Measurements from ENCODE around the gene CLASP1.
"Not testable (repeated sequence)": the region's sequence is repeated elsewhere in the genome, so short reads cannot be mapped to it uniquely, and the experiment has no call there.

The CLASP1 gene

GRCh38 chr2:121298476-121298875 is 350.8 kb downstream of the CLASP1 start:
- DNase-seq, result no peak

DNA sequence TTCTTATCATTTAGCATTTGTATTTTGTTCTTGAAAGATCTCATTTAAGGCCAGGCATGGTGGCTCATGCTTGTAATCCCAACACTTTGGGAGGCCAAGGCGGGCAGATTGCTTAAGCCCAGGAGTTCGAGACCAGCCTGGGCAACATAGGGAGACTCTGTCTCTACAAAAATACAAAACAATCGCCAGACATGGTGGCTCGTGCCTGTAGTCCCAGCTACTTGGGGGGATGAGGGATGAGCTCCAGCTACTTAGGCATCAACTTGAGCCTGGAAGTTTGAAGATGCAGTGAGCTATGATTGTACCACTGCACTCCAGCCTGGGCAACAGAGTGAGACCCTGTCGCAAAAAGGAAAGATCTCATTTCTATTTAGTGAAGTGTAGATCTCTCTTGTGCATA is 351.4 kb downstream of the CLASP1 start:
- not testable (repeated sequence) for DNase-seq

DNA sequence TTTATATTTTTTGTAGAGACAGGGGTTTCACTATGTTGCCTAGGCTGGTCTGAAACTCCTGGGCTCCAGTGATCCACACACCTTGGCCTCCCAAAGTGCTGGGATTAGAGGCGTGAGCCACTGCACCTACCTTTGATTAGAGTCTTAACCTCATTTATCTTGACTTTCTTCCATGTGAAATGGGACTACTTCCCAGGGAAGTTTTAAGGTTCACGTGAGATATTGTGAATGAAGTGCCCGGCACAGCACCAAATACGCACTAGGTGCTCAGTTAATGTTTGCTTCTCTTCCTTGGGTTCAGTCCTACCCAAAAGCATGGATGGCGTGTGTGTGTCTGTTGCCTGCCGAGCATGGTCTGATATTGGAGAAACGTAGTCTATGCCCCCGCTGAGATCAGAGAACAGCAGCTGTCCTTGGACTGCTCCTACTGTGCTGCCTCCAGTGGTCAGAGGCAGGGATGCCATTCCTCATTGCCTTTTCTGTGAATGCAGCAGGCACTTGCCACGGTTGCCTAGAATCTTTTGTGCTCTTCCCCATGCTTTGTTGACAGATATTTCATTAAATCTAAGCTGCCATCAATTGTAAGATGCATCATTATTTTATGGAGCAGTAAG is 351.9 kb downstream of the CLASP1 start:
- DNase-seq, result peak; percentile 21

- DNase-seq, result no peak
Measured at GRCh38 chr2:121295911-121296650, 353.2 kb downstream of the CLASP1 start.

DNA sequence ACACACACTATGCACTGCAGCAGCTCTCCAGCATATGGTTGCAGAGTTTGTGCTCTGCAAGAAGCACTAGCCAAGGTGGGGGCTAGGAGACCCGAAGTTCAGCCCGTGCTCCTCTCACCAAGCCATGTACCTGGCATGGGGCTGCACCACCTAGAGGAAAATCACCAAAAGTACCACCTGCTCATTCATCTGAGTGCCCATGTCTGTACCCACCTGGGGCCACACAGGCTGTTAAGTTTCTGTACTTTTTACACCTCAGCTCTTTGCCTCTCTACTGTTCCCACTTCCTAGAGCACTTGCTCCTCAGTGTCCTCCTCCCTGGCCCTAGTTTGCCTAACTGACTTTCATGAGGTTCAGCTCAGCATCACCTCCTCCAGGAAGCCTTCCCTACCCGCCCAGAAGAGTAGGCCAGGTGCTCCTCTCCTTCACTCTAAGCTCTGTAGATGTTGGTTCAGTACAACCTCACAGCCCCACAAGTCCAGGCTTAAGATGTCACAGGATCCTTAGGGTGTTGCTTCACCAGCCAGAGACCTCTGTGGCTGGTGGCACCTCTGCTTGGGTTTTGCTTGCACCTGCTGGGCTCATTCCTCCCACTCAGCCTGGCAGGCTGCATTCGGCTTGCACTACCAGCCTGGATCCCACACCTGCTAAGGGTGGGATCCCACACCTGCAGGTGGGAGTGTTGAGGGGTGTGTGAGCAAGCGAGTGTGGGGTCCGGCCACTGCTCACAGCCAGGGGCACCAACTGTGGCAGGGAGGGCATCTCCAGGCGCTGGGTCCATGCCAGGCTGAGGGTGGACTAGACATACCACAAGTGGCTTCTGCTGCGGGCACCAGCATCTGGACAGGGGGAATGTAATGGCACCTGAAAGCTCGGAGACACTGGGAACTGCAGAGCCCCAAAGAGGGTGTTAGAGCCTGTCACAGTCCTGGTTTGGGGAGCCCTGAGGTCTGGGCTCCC is 354.1 kb downstream of the CLASP1 start:
- DNase-seq, result no peak

GRCh38 chr2:121293450-121294325 is 355.6 kb downstream of the CLASP1 start:
- DNase-seq, result no peak

- DNase-seq, result no peak
Measured at GRCh38 chr2:121291251-121291580, 358.0 kb downstream of the CLASP1 start.

DNA sequence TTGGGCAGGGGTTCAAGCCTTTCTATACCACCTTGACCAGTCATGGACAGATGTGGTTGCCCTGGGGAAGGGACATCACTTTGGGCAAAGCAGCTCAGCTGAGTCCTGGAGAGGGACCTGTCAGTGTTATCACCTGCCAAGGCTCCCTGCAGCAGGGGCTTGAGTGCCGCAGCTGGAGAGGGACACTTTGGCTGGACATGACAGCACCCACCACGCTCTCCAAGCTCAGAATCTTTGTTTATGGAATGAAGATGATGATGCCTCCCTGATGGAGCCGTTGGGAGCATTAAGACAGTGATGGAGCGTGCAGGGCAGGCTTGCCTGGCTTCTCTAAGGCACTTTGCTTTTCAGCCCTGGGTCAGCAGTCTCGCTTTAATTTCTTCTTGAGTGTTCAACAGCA is 360.0 kb downstream of the CLASP1 start:
- DNase-seq, result no peak

DNA sequence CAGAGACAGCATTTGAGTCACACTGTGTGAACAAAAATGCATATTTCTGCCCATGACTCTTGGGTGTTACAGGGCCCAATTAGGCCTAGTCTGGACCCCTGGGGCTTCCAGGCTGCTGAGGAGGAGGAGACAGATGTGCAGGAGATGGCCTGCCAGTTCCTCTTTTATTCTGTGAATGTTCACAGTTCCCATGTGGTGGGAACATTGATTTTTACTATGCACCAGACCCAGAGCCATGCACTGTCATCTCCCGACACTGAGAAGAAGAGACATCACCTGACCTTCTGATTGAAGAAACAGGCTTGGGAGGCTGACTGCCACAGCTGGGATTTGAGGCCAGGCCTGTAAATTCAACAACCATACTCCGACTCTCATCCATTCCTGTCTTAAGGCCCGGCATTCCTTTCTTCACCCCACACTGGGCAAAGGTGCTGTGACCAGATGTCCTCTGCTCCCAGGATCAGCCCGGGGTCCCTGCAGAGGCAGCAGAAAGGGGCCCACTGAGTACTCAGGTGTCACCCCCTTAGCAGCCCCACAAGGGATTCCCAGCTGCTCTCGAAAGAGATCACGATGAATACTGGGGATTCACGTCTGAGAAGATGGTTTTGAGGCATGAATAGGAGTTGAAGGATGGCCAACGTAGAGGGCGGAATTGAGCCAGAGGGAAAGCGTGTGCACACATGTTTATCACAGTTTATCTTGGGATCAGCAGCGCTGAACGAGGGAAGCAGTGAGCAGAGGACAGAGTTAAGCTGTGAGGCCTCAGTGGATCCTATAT is 360.6 kb downstream of the CLASP1 start:
- DNase-seq, result no peak

DNA sequence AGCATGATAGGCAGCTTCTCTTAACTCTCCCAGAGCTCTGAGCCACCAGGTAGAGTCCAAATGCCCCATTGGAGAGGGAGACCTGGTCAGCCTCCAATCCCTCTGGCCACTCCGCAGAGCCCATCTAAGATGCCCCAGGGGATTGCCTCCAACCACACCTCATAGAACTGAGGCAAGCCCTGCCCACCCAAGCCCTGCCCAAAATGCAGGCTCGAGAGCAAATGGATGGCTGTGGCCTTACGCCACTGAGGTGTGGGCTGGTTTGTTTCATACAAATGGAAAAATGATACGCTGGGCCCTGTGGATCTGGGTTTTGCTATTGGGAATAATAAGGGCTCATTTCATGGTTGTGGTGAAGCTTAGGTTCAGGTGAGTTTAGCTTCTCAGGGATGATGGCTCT is 361.3 kb downstream of the CLASP1 start:
- no peak for DNase-seq
